NCI-H1105 (cell line): ENCODE data around the gene DIRAS1.

Experiments used
- DNase-seq: peaks from one replicate; lab custom pipeline; 2025; lab: John Stamatoyannopoulos, UW

The DIRAS1 gene

GRCh38 chr19:2755448-2755705, 34.2 kb upstream of the DIRAS1 start:
- DNase-seq: no peak

- DNase-seq: no peak
These were observed 33.7 kb upstream of the DIRAS1 start for GRCh38 chr19:2754659-2755447.

GRCh38 chr19:2751438-2751830, 30.3 kb upstream of the DIRAS1 start:
- DNase-seq: no peak

- DNase-seq: no peak
These were observed 29.8 kb upstream of the DIRAS1 start for GRCh38 chr19:2750808-2751437.

- DNase-seq: no peak
These were observed 26.2 kb upstream of the DIRAS1 start for GRCh38 chr19:2747349-2747748.

- no peak for DNase-seq
These were observed 22.9 kb upstream of the DIRAS1 start for GRCh38 chr19:2744113-2744512.

- no peak for DNase-seq
These were observed 21.9 kb upstream of the DIRAS1 start for GRCh38 chr19:2743099-2743498.

- DNase-seq: no peak
These were observed 19.1 kb upstream of the DIRAS1 start for GRCh38 chr19:2740314-2740656.

GRCh38 chr19:2739602-2740313, 18.6 kb upstream of the DIRAS1 start, which contains the start of gene SLC39A3:
SLC39A3 (minus strand) TSS chr19:2740017; CDS start chr19:2737257, 2,760 bp downstream.
- peak; percentile 94 for DNase-seq

- no peak for DNase-seq
These were observed 15.5 kb upstream of the DIRAS1 start for GRCh38 chr19:2736550-2737190.

- DNase-seq: no peak
These were observed 14.2 kb upstream of the DIRAS1 start for GRCh38 chr19:2735374-2735773.

GRCh38 chr19:2734589-2735288, 13.6 kb upstream of the DIRAS1 start:
- no peak for DNase-seq

- DNase-seq: no peak
These were observed 12.9 kb upstream of the DIRAS1 start for GRCh38 chr19:2733930-2734588.

- DNase-seq: no peak
These were observed 11.7 kb upstream of the DIRAS1 start for GRCh38 chr19:2732883-2733282.

GRCh38 chr19:2732157-2732725, 11.1 kb upstream of the DIRAS1 start:
- no peak for DNase-seq

- DNase-seq: no peak
These were observed 10.2 kb upstream of the DIRAS1 start for GRCh38 chr19:2731181-2731995.

- DNase-seq: no peak
These were observed 9.0 kb upstream of the DIRAS1 start for GRCh38 chr19:2729943-2730818.

- DNase-seq: no peak
These were observed 7.7 kb upstream of the DIRAS1 start for GRCh38 chr19:2728783-2729387.

GRCh38 chr19:2727640-2727944, 6.4 kb upstream of the DIRAS1 start:
- no peak for DNase-seq
